Suprapubic skin (tissue), 4 donors: ENCODE results near the gene MAP2. TPM values are rescaled to one million over a fixed set of nuclear protein-coding genes. Genes with fewer than 3 reads are reported as not detected.
A peak's percentile ranks its signal among the peaks of the same experiment; 100 is the strongest.

Experiments
- DNase-seq, 2 donors: peaks; one replicate each; pipeline ENCODE4 v3.0.0-alpha.2; 2019; ENCODE audit warnings: low spot score in 2 of 2
- H3K27ac ChIP-seq: fragments of 200-600 bp; sonication (generic); one replicate; pipeline ENCODE4 v1.5.1; 2019
- H3K27me3 ChIP-seq: fragments of 200-600 bp; sonication (generic); one replicate; pipeline ENCODE4 v1.5.1; 2019
- H3K36me3 ChIP-seq: fragments of 200-600 bp; sonication (generic); one replicate; pipeline ENCODE4 v1.5.1; 2019
- H3K4me1 ChIP-seq: fragments of 200-600 bp; sonication (generic); one replicate; pipeline ENCODE4 v1.5.1; 2019
- H3K4me3 ChIP-seq: fragments of 200-600 bp; sonication (generic); one replicate; pipeline ENCODE4 v1.5.1; 2019; ENCODE audit warnings: mild to moderate bottlenecking
- H3K9me3 ChIP-seq: fragments of 200-600 bp; sonication (generic); one replicate; pipeline ENCODE4 v1.5.1; 2019
- CTCF ChIP-seq, 2 donors: fragments of 200-600 bp in 1 of 2; fragments of 450-650 bp in 1 of 2; sonication (generic) in 1 of 2; IDR thresholded peaks; one replicate each; pipeline ENCODE4 v1.5.1; 2016 to 2019; ENCODE audit warnings: antibody characterized with exemption in 2 of 2, mild to moderate bottlenecking in 1 of 2, moderate library complexity in 1 of 2
- EP300 ChIP-seq: sonication (generic); formaldehyde crosslinking; IDR thresholded peaks from one replicate; pipeline ENCODE4 v1.6.1; 2017; ENCODE audit warnings: antibody characterized with exemption
- POLR2A ChIP-seq, 2 donors: fragments of 450-650 bp; IDR thresholded peaks; one replicate each; pipeline ENCODE4 v1.6.1; 2017; ENCODE audit warnings: antibody characterized with exemption in 2 of 2, mild to moderate bottlenecking in 2 of 2, moderate library complexity in 2 of 2
- POLR2AphosphoS5 ChIP-seq, 3 donors: sonication (generic); formaldehyde crosslinking; IDR thresholded peaks; one replicate each; pipeline ENCODE4 v1.6.1; 2017; ENCODE audit warnings: antibody characterized with exemption in 3 of 3
- WGBS: methylation state at CpG from one replicate; pipeline ENCODE4 v1.1.5; 2018; 5-methylcytosine and 5-hydroxymethylcytosine counted together
- total RNA-seq, 4 donors: library from RNA; depleted of rRNA; stranded (reverse); fragments of >200 nt; gene quantifications; one replicate each; pipeline ENCODE4 v1.1.0, GENCODE V29; 2016

The MAP2 gene
- total RNA-seq, 4 donors from 2014 or later, result 42.0 to 54.5 (median 47.1) TPM

- Histone ChIP-seq H3K9me3 (no peaks in the 10 kb centered on the region), H3K27me3 (peaks cover 16% of the 10 kb centered on the region), H3K4me3 (peak within 1 kb of the TSS; percentile 40), H3K36me3 (no peaks in the 10 kb centered on the region), H3K27ac (no peak within 1 kb of the TSS), H3K4me1 (peaks cover 7% of the 10 kb centered on the region)
- 4% methylated on average over 17 of the region's 73 CpGs for WGBS
- DNase-seq, result no peak
- TF ChIP-seq EP300 (no peak), CTCF (IDR thresholded peaks at IDR 0.05) (no peak), POLR2A (IDR thresholded peaks at IDR 0.05) (no peak), POLR2AphosphoS5 (IDR thresholded peaks at IDR 0.05) (no peak)
Measured at GRCh38 chr2:209771474-209772289, 347.8 kb downstream of the MAP2 start, which contains the start of gene UNC80. Gene UNC80, plus strand, starts transcription at chr2:209771832. Its CDS starts 241 bp downstream, at chr2:209772073.

- Histone ChIP-seq H3K4me3 (peak overlapping the region; percentile 40), H3K4me1 (peaks cover 7% of the 10 kb centered on the region), H3K27me3 (peaks cover 16% of the 10 kb centered on the region), H3K36me3 (no peaks in the 10 kb centered on the region), H3K9me3 (no peaks in the 10 kb centered on the region), H3K27ac (no peak overlapping the region)
- DNase-seq, result no peak
- TF ChIP-seq POLR2AphosphoS5 (IDR thresholded peaks at IDR 0.05), result no peak
- no peak for TF ChIP-seq EP300
- TF ChIP-seq CTCF (IDR thresholded peaks at IDR 0.05), result no peak
- no peak for TF ChIP-seq POLR2A (IDR thresholded peaks at IDR 0.05)
- 13% methylated on average over 8 of the region's 8 CpGs for WGBS
Measured at GRCh38 chr2:209772290-209772685, 348.4 kb downstream of the MAP2 start.

GRCh38 chr2:209773377-209773776, 349.5 kb downstream of the MAP2 start:
- Histone ChIP-seq H3K27ac (no peak overlapping the region), H3K4me1 (peaks cover 7% of the 10 kb centered on the region), H3K4me3 (no peak overlapping the region), H3K9me3 (no peaks in the 10 kb centered on the region), H3K27me3 (peaks cover 16% of the 10 kb centered on the region), H3K36me3 (no peaks in the 10 kb centered on the region)
- 43% methylated on average over 3 of the region's 3 CpGs for WGBS
- TF ChIP-seq CTCF (IDR thresholded peaks at IDR 0.05) (no peak), POLR2A (IDR thresholded peaks at IDR 0.05) (no peak)
- no peak for DNase-seq
